Body of pancreas (tissue), 4 donors: ENCODE results near the gene BCAM.

Experiments
- POLR2A ChIP-seq, 3 donors: fragments of 450-650 bp; IDR thresholded peaks; one replicate each; pipeline ENCODE4 v1.6.1; 2016; ENCODE audit warnings: antibody characterized with exemption in 3 of 3, mild to moderate bottlenecking in 2 of 3
- TF ChIP-seq, protein P1 (sequence below), 7 experiments: fragments of 450-650 bp in 4 of 7; fragments of 200-600 bp in 3 of 7; sonication (generic) in 3 of 7; IDR thresholded peaks; one replicate each; pipeline ENCODE4 v1.5.1; 2016 to 2019; ENCODE audit warnings: antibody characterized with exemption in 7 of 7

GRCh38 chr19:44794610-44795009 is 14.3 kb upstream of the BCAM start:
- TF ChIP-seq POLR2A (IDR thresholded peaks at IDR 0.05): no peak
- TF ChIP-seq, protein P1, sequence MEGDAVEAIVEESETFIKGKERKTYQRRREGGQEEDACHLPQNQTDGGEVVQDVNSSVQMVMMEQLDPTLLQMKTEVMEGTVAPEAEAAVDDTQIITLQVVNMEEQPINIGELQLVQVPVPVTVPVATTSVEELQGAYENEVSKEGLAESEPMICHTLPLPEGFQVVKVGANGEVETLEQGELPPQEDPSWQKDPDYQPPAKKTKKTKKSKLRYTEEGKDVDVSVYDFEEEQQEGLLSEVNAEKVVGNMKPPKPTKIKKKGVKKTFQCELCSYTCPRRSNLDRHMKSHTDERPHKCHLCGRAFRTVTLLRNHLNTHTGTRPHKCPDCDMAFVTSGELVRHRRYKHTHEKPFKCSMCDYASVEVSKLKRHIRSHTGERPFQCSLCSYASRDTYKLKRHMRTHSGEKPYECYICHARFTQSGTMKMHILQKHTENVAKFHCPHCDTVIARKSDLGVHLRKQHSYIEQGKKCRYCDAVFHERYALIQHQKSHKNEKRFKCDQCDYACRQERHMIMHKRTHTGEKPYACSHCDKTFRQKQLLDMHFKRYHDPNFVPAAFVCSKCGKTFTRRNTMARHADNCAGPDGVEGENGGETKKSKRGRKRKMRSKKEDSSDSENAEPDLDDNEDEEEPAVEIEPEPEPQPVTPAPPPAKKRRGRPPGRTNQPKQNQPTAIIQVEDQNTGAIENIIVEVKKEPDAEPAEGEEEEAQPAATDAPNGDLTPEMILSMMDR (IDR thresholded peaks at IDR 0.05): no peak
